Activated T-cell treated with anti-CD3 and anti-CD28 coated beads for 48 hours (primary cell): ENCODE data around the gene SCAMP3.

ENCODE experiments used
- DNase-seq: peaks from one replicate; pipeline ENCODE4 v3.0.0-alpha.2; 2020; ENCODE audit warnings: low read depth

SCAMP3 gene

GRCh38 chr1:155285631-155286044, 23.5 kb upstream of the SCAMP3 start:
- DNase-seq = no peak

GRCh38 chr1:155285063-155285462, 22.9 kb upstream of the SCAMP3 start:
- DNase-seq = no peak

GRCh38 chr1:155284476-155284875, 22.3 kb upstream of the SCAMP3 start:
- no peak for DNase-seq

GRCh38 chr1:155282488-155283091, 20.4 kb upstream of the SCAMP3 start:
- no peak for DNase-seq

GRCh38 chr1:155279268-155279667, 17.1 kb upstream of the SCAMP3 start:
- DNase-seq = no peak

- no peak for DNase-seq
Measured at GRCh38 chr1:155278689-155279160, 16.6 kb upstream of the SCAMP3 start.

GRCh38 chr1:155277902-155278688, 15.9 kb upstream of the SCAMP3 start:
- peak; percentile 70 for DNase-seq

- DNase-seq = peak; percentile 95
Measured at GRCh38 chr1:155277070-155277901, 15.1 kb upstream of the SCAMP3 start, which contains the start of gene HCN3. TSS of gene HCN3 (plus strand) at chr1:155277463. CDS start at chr1:155277591, 128 bp downstream.

GRCh38 chr1:155273343-155274245, 11.4 kb upstream of the SCAMP3 start, which contains the start of gene CLK2:
TSS of gene CLK2 (minus strand) at chr1:155273504. CDS start at chr1:155270977, 2,527 bp downstream.
- peak; percentile 98 for DNase-seq

- DNase-seq = no peak
Measured at GRCh38 chr1:155272466-155273342, 10.5 kb upstream of the SCAMP3 start.

GRCh38 chr1:155269381-155269780, 7.2 kb upstream of the SCAMP3 start:
- no peak for DNase-seq

- no peak for DNase-seq
Measured at GRCh38 chr1:155268630-155269029, 6.5 kb upstream of the SCAMP3 start.

GRCh38 chr1:155267373-155267772, 5.2 kb upstream of the SCAMP3 start:
- DNase-seq = no peak

GRCh38 chr1:155266553-155266952, 4.4 kb upstream of the SCAMP3 start:
- no peak for DNase-seq

GRCh38 chr1:155263067-155263466, 907 bp upstream of the SCAMP3 start:
- no peak for DNase-seq

- no peak for DNase-seq
Measured at GRCh38 chr1:155261493-155261851, 688 bp downstream of the SCAMP3 start.

GRCh38 chr1:155260276-155260675, 1.9 kb downstream of the SCAMP3 start:
- DNase-seq = no peak

- DNase-seq = no peak
Measured at GRCh38 chr1:155256058-155256852, 5.9 kb downstream of the SCAMP3 start.

GRCh38 chr1:155255243-155256007, 6.7 kb downstream of the SCAMP3 start, which contains the start of gene ENTREP3:
TSS of gene ENTREP3 (minus strand) at chr1:155255483. CDS start at chr1:155254877, 606 bp downstream.
- DNase-seq = peak; percentile 78
